Ascending aorta (tissue), 2 donors: ENCODE measurements around the gene GNA12. TPM values are rescaled to one million over a fixed set of nuclear protein-coding genes. Genes with fewer than 3 reads are reported as not detected.

Source experiments
- DNase-seq, 2 donors: peaks; one replicate each; pipeline ENCODE4 v3.0.0-alpha.2; 2019; ENCODE audit warnings: low spot score in 2 of 2
- H3K27ac ChIP-seq, 2 donors: fragments of 200-600 bp; sonication (generic); one replicate each; pipeline ENCODE4 v1.5.1; 2016 to 2017; ENCODE audit warnings: mild to moderate bottlenecking in 1 of 2
- H3K27me3 ChIP-seq: fragments of 200-600 bp; sonication (generic); one replicate; pipeline ENCODE4 v1.5.1; 2017
- H3K36me3 ChIP-seq, 2 donors: fragments of 200-600 bp; sonication (generic); one replicate each; pipeline ENCODE4 v1.5.1; 2016
- H3K4me1 ChIP-seq, 2 donors: fragments of 200-600 bp; sonication (generic); one replicate each; pipeline ENCODE4 v1.5.1; 2016 to 2017; ENCODE audit warnings: mild to moderate bottlenecking in 1 of 2
- H3K4me3 ChIP-seq, 2 donors: fragments of 200-600 bp; sonication (generic); one replicate each; pipeline ENCODE4 v1.5.1; 2016 to 2017; ENCODE audit warnings: mild to moderate bottlenecking in 1 of 2
- H3K9me3 ChIP-seq, 2 donors: fragments of 200-600 bp; sonication (generic); one replicate each; pipeline ENCODE4 v1.5.1; 2016
- intact Hi-C: fragments of 100-400 bp; cut with DNase I; formaldehyde crosslinking; loops from one replicate; pipeline ENCODE4 v1.15.1; 2023
- total RNA-seq: library from RNA; depleted of rRNA; stranded (reverse); fragments of >200 nt; gene quantifications from one replicate; pipeline ENCODE4 v1.1.0, GENCODE V29; 2016
- TF ChIP-seq, protein P1 (sequence below), 3 experiments: fragments of 200-600 bp in 2 of 3; fragments of 450-650 bp in 1 of 3; sonication (generic) in 2 of 3; IDR thresholded peaks; one replicate each; pipeline ENCODE4 v1.5.1; 2016 to 2019; ENCODE audit warnings: antibody characterized with exemption in 3 of 3, mild to moderate bottlenecking in 1 of 3, moderate library complexity in 1 of 3

GNA12 gene
- total RNA-seq, 1 donor from 2014 or later: 61.0 TPM

DNA sequence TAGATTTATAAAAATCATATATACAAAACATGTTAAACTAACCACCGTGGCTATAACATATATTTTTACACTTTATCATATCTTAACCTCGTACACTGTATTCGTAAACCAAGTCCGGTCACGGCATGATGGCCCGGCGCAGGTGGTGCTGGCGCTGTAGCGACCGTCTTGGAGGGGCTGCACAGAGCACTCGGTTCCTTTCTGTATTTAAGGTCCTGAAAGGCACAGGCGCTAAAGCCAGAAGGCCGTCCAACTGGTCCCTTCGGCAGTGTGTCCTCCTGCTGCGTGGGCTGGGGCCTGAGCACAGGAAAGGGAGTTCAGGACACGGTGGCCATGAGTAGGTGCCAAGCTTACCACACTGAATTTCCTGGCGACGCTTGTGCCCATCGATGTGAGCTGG is 122.3 kb downstream of the GNA12 start:
- TF ChIP-seq, protein P1, sequence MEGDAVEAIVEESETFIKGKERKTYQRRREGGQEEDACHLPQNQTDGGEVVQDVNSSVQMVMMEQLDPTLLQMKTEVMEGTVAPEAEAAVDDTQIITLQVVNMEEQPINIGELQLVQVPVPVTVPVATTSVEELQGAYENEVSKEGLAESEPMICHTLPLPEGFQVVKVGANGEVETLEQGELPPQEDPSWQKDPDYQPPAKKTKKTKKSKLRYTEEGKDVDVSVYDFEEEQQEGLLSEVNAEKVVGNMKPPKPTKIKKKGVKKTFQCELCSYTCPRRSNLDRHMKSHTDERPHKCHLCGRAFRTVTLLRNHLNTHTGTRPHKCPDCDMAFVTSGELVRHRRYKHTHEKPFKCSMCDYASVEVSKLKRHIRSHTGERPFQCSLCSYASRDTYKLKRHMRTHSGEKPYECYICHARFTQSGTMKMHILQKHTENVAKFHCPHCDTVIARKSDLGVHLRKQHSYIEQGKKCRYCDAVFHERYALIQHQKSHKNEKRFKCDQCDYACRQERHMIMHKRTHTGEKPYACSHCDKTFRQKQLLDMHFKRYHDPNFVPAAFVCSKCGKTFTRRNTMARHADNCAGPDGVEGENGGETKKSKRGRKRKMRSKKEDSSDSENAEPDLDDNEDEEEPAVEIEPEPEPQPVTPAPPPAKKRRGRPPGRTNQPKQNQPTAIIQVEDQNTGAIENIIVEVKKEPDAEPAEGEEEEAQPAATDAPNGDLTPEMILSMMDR (IDR thresholded peaks at IDR 0.05): no peak
- H3K9me3 ChIP-seq: no peaks in the 10 kb centered on the region
- no peak overlapping the region for H3K27ac ChIP-seq
- peaks cover 19 to 41% of the 10 kb centered on the region in 2 donors for H3K36me3 ChIP-seq
- H3K4me1 ChIP-seq: peaks cover 0 to 7% of the 10 kb centered on the region in 2 donors
- no peak overlapping the region for H3K4me3 ChIP-seq
- intact Hi-C loops: no loop called here
- H3K27me3 ChIP-seq: no peaks in the 10 kb centered on the region
- peak in 1 of 2 donors; percentile 55 for DNase-seq

GRCh38 chr7:2720024-2720423 is 124.1 kb downstream of the GNA12 start:
- H3K4me3 ChIP-seq: no peak overlapping the region
- TF ChIP-seq, protein P1 (IDR thresholded peaks at IDR 0.05): no peak
- DNase-seq: no peak
- no peaks in the 10 kb centered on the region for H3K27me3 ChIP-seq
- H3K27ac ChIP-seq: no peak overlapping the region
- H3K4me1 ChIP-seq: peaks cover 0 to 7% of the 10 kb centered on the region in 2 donors
- H3K36me3 ChIP-seq: peaks cover 8 to 30% of the 10 kb centered on the region in 2 donors
- intact Hi-C loops: no loop called here
- no peaks in the 10 kb centered on the region for H3K9me3 ChIP-seq

- no peak for DNase-seq
- H3K36me3 ChIP-seq: peaks cover 8 to 30% of the 10 kb centered on the region in 2 donors
- H3K4me3 ChIP-seq: no peak overlapping the region
- no peak overlapping the region for H3K27ac ChIP-seq
- H3K9me3 ChIP-seq: no peaks in the 10 kb centered on the region
- H3K27me3 ChIP-seq: no peaks in the 10 kb centered on the region
- TF ChIP-seq, protein P1 (IDR thresholded peaks at IDR 0.05): peak in 2 of 3 experiments; percentile 8 to 22
- intact Hi-C loops: no loop called here
- H3K4me1 ChIP-seq: peaks cover 0 to 7% of the 10 kb centered on the region in 2 donors
Observed at GRCh38 chr7:2719007-2719406, 125.1 kb downstream of the GNA12 start.

DNA sequence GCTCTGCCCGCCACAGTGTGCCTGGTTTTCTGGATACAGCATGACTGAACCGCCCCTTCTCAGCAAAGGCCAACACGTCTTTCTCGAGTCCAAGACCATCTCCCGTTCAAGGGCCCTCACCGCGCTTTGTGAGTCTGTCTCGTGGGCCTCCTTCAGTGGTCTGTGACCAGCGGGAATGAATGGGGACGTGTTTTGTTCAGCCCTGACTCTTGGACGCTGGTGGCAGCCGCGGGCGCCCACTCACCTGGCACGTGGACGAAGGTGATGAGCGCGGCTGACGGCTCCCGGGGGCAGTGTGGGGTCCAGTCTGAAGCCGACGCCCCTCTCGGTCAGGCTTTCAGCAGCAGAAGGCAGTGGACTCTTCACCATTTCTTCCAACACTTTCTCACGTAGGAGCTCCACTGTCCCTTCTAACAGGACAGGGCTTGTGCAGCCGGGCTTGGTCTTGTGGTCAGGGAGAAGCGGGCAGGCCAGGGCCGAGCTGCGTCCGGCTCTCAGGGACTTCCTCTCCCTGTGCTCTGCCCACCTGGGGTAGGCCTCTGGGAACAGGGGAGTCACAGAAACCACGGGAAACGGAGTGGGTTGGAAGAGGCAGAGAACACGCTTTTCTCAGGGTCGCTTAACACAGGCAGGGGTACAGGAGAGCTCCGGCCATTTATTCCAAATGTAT is 125.7 kb downstream of the GNA12 start:
- intact Hi-C loops: no loop called here
- Histone ChIP-seq H3K4me3 (no peak overlapping the region), H3K27ac (no peak overlapping the region), H3K36me3 (peaks cover 6 to 27% of the 10 kb centered on the region in 2 donors), H3K9me3 (no peaks in the 10 kb centered on the region), H3K4me1 (peaks cover 0 to 7% of the 10 kb centered on the region in 2 donors), H3K27me3 (no peaks in the 10 kb centered on the region)
- no peak for DNase-seq
- TF ChIP-seq, protein P1 (IDR thresholded peaks at IDR 0.05): no peak

GRCh38 chr7:2717293-2718261 is 126.5 kb downstream of the GNA12 start:
- Histone ChIP-seq H3K27me3 (no peaks in the 10 kb centered on the region), H3K27ac (peak overlapping the region in 1 of 2 donors; percentile 24), H3K36me3 (peaks cover 0 to 22% of the 10 kb centered on the region in 2 donors), H3K4me3 (peak overlapping the region in 1 of 2 donors; percentile 28), H3K4me1 (peaks cover 0 to 7% of the 10 kb centered on the region in 2 donors), H3K9me3 (no peaks in the 10 kb centered on the region)
- TF ChIP-seq, protein P1 (IDR thresholded peaks at IDR 0.05): no peak
- no peak for DNase-seq
- intact Hi-C loops: no loop called here
